Uterus (tissue), 4 donors: ENCODE data around the gene MRTFB. TPM values are rescaled to one million over a fixed set of nuclear protein-coding genes. Genes with fewer than 3 reads are reported as not detected.

Experiments
- DNase-seq, 2 donors: peaks; one replicate each; pipeline ENCODE4 v3.0.0-alpha.2; 2019 to 2020
- H3K27ac ChIP-seq, 2 donors: fragments of 200-600 bp; sonication (generic); 1 replicate in 1 of 2; 2 replicates in 1 of 2; pipeline ENCODE4 v1.5.1; 2016 to 2018
- H3K27me3 ChIP-seq, 2 donors: fragments of 200-600 bp; sonication (generic); one replicate each; pipeline ENCODE4 v1.5.1; 2018 to 2019; ENCODE audit warnings: control low read depth in 1 of 2
- H3K36me3 ChIP-seq, 2 donors: fragments of 200-600 bp; sonication (generic); one replicate each; pipeline ENCODE4 v1.5.1; 2019; ENCODE audit warnings: control low read depth in 1 of 2
- H3K4me1 ChIP-seq, 2 donors: fragments of 200-600 bp; sonication (generic); one replicate each; pipeline ENCODE4 v1.5.1; 2018 to 2019; ENCODE audit warnings: control low read depth in 1 of 2
- H3K4me3 ChIP-seq, 2 donors: fragments of 200-600 bp; sonication (generic); 1 replicate in 1 of 2; 2 replicates in 1 of 2; pipeline ENCODE4 v1.5.1; 2018 to 2019; ENCODE audit warnings: mild to moderate bottlenecking in 1 of 2
- H3K9me3 ChIP-seq, 2 donors: fragments of 200-600 bp; sonication (generic); one replicate each; pipeline ENCODE4 v1.5.1; 2019; ENCODE audit warnings: control low read depth in 1 of 2
- POLR2A ChIP-seq, 2 donors: fragments of 450-650 bp; IDR thresholded peaks; one replicate each; pipeline ENCODE4 v1.6.1; 2016; ENCODE audit warnings: antibody characterized with exemption in 2 of 2, mild to moderate bottlenecking in 1 of 2, moderate library complexity in 1 of 2
- intact Hi-C: fragments of 100-400 bp; cut with DNase I; formaldehyde crosslinking; loops from one replicate; pipeline ENCODE4 v1.15.1; 2023; ENCODE audit warnings: low total_unique reads
- total RNA-seq, 4 donors: library from RNA; depleted of rRNA in 3 of 4; stranded (reverse); fragments of >200 nt in 3 of 4; gene quantifications; one replicate each; pipeline versions ENCODE4 v1.1.0 to v1.2.4, GENCODE V29; 2014 to 2023
- TF ChIP-seq, protein P1 (sequence below), 4 experiments: fragments of 200-600 bp in 2 of 4; fragments of 450-650 bp in 2 of 4; sonication (generic) in 2 of 4; IDR thresholded peaks; one replicate each; pipeline ENCODE4 v1.5.1; 2016 to 2019; ENCODE audit warnings: antibody characterized with exemption in 4 of 4, mild to moderate bottlenecking in 2 of 4, moderate library complexity in 1 of 4
- donor health status: DM: yes; HTN: yes; CAD: no.

Gene MRTFB
- total RNA-seq, 4 donors from 2014 or later, result 49.8 to 178 (median 75.1) TPM

GRCh38 chr16:14263011-14263410 is 191.9 kb downstream of the MRTFB start:
- Histone ChIP-seq H3K4me3 (no peak overlapping the region), H3K9me3 (no peaks in the 10 kb centered on the region), H3K36me3 (no peaks in the 10 kb centered on the region), H3K27me3 (no peaks in the 10 kb centered on the region), H3K27ac (no peak overlapping the region), H3K4me1 (no peaks in the 10 kb centered on the region)
- DNase-seq, result no peak
- TF ChIP-seq, protein P1, sequence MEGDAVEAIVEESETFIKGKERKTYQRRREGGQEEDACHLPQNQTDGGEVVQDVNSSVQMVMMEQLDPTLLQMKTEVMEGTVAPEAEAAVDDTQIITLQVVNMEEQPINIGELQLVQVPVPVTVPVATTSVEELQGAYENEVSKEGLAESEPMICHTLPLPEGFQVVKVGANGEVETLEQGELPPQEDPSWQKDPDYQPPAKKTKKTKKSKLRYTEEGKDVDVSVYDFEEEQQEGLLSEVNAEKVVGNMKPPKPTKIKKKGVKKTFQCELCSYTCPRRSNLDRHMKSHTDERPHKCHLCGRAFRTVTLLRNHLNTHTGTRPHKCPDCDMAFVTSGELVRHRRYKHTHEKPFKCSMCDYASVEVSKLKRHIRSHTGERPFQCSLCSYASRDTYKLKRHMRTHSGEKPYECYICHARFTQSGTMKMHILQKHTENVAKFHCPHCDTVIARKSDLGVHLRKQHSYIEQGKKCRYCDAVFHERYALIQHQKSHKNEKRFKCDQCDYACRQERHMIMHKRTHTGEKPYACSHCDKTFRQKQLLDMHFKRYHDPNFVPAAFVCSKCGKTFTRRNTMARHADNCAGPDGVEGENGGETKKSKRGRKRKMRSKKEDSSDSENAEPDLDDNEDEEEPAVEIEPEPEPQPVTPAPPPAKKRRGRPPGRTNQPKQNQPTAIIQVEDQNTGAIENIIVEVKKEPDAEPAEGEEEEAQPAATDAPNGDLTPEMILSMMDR (IDR thresholded peaks at IDR 0.05), result no peak
- TF ChIP-seq POLR2A (IDR thresholded peaks at IDR 0.05), result no peak
- intact Hi-C loops, result no loop called here

GRCh38 chr16:14263769-14264168 is 192.7 kb downstream of the MRTFB start:
- intact Hi-C loops, result no loop called here
- H3K27me3 ChIP-seq, result no peaks in the 10 kb centered on the region
- no peaks in the 10 kb centered on the region for H3K36me3 ChIP-seq
- H3K4me3 ChIP-seq, result no peak overlapping the region
- no peak for TF ChIP-seq POLR2A (IDR thresholded peaks at IDR 0.05)
- TF ChIP-seq, protein P1 (IDR thresholded peaks at IDR 0.05), result no peak
- H3K9me3 ChIP-seq, result no peaks in the 10 kb centered on the region
- no peaks in the 10 kb centered on the region for H3K4me1 ChIP-seq
- DNase-seq, result no peak
- H3K27ac ChIP-seq, result no peak overlapping the region

DNA sequence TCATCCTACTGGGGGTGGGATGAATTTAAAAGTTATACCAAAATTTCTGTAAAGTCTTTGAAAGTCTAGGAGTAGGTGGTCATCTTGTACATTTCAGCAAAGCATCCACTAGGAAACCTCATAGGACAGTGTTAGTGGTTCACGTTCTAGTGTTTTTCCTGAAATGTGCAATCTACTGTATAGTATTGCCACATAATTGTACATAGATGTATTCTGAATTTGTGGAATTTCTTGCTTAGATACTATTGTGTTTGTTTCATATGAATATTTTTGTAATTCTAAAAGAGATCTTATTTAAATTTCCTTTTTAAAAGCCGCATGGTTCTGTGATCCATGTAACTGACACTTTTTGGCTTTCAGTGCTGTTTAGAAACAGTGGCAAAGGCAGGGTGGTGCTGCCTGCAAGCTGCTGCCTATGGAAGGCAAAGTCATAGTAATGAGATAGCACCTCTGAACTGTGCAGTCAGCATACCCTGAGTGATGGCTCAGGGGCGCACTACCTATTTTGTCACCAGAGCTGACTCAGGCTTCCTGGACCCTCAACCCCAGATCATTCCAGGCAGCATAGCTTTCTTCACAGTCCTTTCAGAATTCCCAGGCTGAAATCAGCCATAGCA is 193.3 kb downstream of the MRTFB start:
- TF ChIP-seq POLR2A (IDR thresholded peaks at IDR 0.05), result no peak
- TF ChIP-seq, protein P1 (IDR thresholded peaks at IDR 0.05), result no peak
- H3K36me3 ChIP-seq, result no peaks in the 10 kb centered on the region
- intact Hi-C loops, result no loop called here

GRCh38 chr16:14268073-14268472 is 197.0 kb downstream of the MRTFB start:
- Histone ChIP-seq H3K9me3 (no peaks in the 10 kb centered on the region), H3K36me3 (no peaks in the 10 kb centered on the region), H3K27me3 (no peaks in the 10 kb centered on the region), H3K4me1 (no peaks in the 10 kb centered on the region), H3K4me3 (no peak overlapping the region), H3K27ac (no peak overlapping the region)
- no peak for TF ChIP-seq POLR2A (IDR thresholded peaks at IDR 0.05)
- TF ChIP-seq, protein P1 (IDR thresholded peaks at IDR 0.05), result no peak
- no peak for DNase-seq
- intact Hi-C loops, result no loop called here

More for the DNA sequence above, 193.3 kb downstream of the MRTFB start:
- Histone ChIP-seq H3K27ac (no peak overlapping the region), H3K4me1 (no peaks in the 10 kb centered on the region), H3K9me3 (no peaks in the 10 kb centered on the region), H3K27me3 (no peaks in the 10 kb centered on the region), H3K4me3 (no peak overlapping the region)
- DNase-seq, result no peak

GRCh38 chr16:14275934-14276333 is 204.8 kb downstream of the MRTFB start:
- Histone ChIP-seq H3K9me3 (no peaks in the 10 kb centered on the region), H3K36me3 (no peaks in the 10 kb centered on the region), H3K4me3 (no peak overlapping the region), H3K4me1 (no peaks in the 10 kb centered on the region), H3K27me3 (no peaks in the 10 kb centered on the region), H3K27ac (no peak overlapping the region)
- DNase-seq, result no peak
- no peak for TF ChIP-seq POLR2A (IDR thresholded peaks at IDR 0.05)
- TF ChIP-seq, protein P1 (IDR thresholded peaks at IDR 0.05), result no peak
- intact Hi-C loops, result no loop called here
